Measurements from ENCODE around the gene PKD2.
"Not testable (repeated sequence)": the region's sequence is repeated elsewhere in the genome, so short reads cannot be mapped to it uniquely, and the experiment has no call there.

The PKD2 gene

GRCh38 chr4:88109123-88109881 is 101.9 kb downstream of the PKD2 start:
- no peak for DNase-seq (ENCODE audit: low read depth, low spot score)
- H3K4me3 ChIP-seq (ENCODE audit: low read depth, low read length), result no peak overlapping the region
- TF ChIP-seq CTCF (IDR thresholded peaks at IDR 0.05; ENCODE audit: insufficient read depth, low read length, missing control alignments), result no peak
- ChIA-PET POLR2A (no interaction called here), CTCF (no interaction called here)

- H3K4me3 ChIP-seq (ENCODE audit: low read depth, low read length), result no peak overlapping the region
- TF ChIP-seq CTCF (IDR thresholded peaks at IDR 0.05; ENCODE audit: insufficient read depth, low read length, missing control alignments), result no peak
- ChIA-PET POLR2A (no interaction called here), CTCF (interaction anchor here (0.9 kb wide), 2 partner anchors 100 to 429 kb away, joined by 3 read pairs; no protein-coding TSS in a partner anchor)
- no peak for DNase-seq (ENCODE audit: low read depth, low spot score)
Measured at GRCh38 chr4:88110826-88111225, 103.4 kb downstream of the PKD2 start.

- DNase-seq (ENCODE audit: low read depth, low spot score), result no peak
- CTCF ChIA-PET, result interaction anchor here (0.9 to 1.9 kb wide), 2 partner anchors 9 to 80 kb away, joined by 3 to 4 read pairs; no protein-coding TSS in a partner anchor
- POLR2A ChIA-PET, result no interaction called here
- no peak for TF ChIP-seq CTCF (IDR thresholded peaks at IDR 0.05; ENCODE audit: insufficient read depth, low read length, missing control alignments)
- no peak overlapping the region for H3K4me3 ChIP-seq (ENCODE audit: low read depth, low read length)
Measured at GRCh38 chr4:88112856-88113255, 105.4 kb downstream of the PKD2 start.

GRCh38 chr4:88115587-88115986 is 108.2 kb downstream of the PKD2 start:
- no peak for DNase-seq (ENCODE audit: low read depth, low spot score)
- no peak for TF ChIP-seq CTCF (IDR thresholded peaks at IDR 0.05; ENCODE audit: insufficient read depth, low read length, missing control alignments)
- ChIA-PET POLR2A (no interaction called here), CTCF (no interaction called here)
- no peak overlapping the region for H3K4me3 ChIP-seq (ENCODE audit: low read depth, low read length)

- POLR2A ChIA-PET, result no interaction called here
- TF ChIP-seq CTCF (IDR thresholded peaks at IDR 0.05; ENCODE audit: insufficient read depth, low read length, missing control alignments), result no peak
- H3K4me3 ChIP-seq (ENCODE audit: low read depth, low read length), result no peak overlapping the region
- CTCF ChIA-PET, result no interaction called here
- DNase-seq (ENCODE audit: low read depth, low spot score), result no peak
Measured at GRCh38 chr4:88119943-88120342, 112.5 kb downstream of the PKD2 start.

GRCh38 chr4:88122260-88122659 is 114.8 kb downstream of the PKD2 start:
- POLR2A ChIA-PET; H3K4me3 ChIP-seq (ENCODE audit: low read depth, low read length); DNase-seq (ENCODE audit: low read depth, low spot score): not testable (repeated sequence)
- CTCF ChIA-PET, result interaction anchor here (0.8 to 1.1 kb wide), 2 partner anchors 9 to 89 kb away, joined by 3 read pairs; no protein-coding TSS in a partner anchor

Measured in AG04449 (cell line).